K562 (cell line): ENCODE measurements around the gene HS6ST1. TPM values are rescaled to one million over a fixed set of nuclear protein-coding genes. Genes with fewer than 3 reads are reported as not detected.

Source experiments
- ATAC-seq: fragments of 200-7000 bp; cut with Tn5 transposase; 3 replicates; pipeline ENCODE4 v1.9.1; 2020; ENCODE audit warnings: moderate library complexity
- BruUV-seq: library from RNA; stranded (reverse); fragments of 400-500 nt; replicated peaks from 2 replicates; lab custom pipeline; 2021; lab: Mats Ljungman, UMichigan
- CTCF ChIA-PET: fragments of 300-600 bp; formaldehyde crosslinking; extraction: SDS; loops from one replicate; lab custom pipeline; 2021; ENCODE audit warnings: low intra/inter-chr PET ratio; lab: Yijun Ruan, JAX
- POLR2A ChIA-PET: fragments of 300-600, 350-650 bp; sonication (Branson Sonifier 250); formaldehyde crosslinking; extraction: SDS; loops from one replicate; lab custom pipeline; 2021; ENCODE audit warnings: antibody characterized with exemption, inconsistent platforms; lab: Yijun Ruan, JAX
- DNase-seq, 4 experiments: peaks; one replicate each; pipeline versions ENCODE4 v3.0.0 to v3.0.0-alpha.2; 2011 to 2018; ENCODE audit warnings: low spot score in 3 of 4, mixed read lengths in 3 of 4; ENCODE audit errors: extremely low read depth in 1 of 4
- FAIRE-seq: peaks from 2 replicates; lab custom pipeline; 2011; peaks lifted over from hg19 to GRCh38; lab: Jason Lieb, UNC
- H2AFZ ChIP-seq: 2 replicates; pipeline ENCODE4 v1.6.0; 2011; ENCODE audit warnings: low read depth, low read length, control low read depth, inconsistent platforms
- H3K27ac ChIP-seq: fragments of 200-600 bp; 3 replicates; pipeline ENCODE4 v1.8.0; 2011; ENCODE audit warnings: low read depth, mild to moderate bottlenecking, control low read depth, inconsistent platforms, low read length, moderate library complexity, mixed read lengths; ENCODE audit errors: extremely low read depth
- H3K27me3 ChIP-seq, 2 experiments: fragments of 300-600 bp in 1 of 2; 2 replicates in 1 of 2; 3 replicates in 1 of 2; pipeline versions ENCODE4 v1.6.0 to v1.8.0; 2011; ENCODE audit warnings: inconsistent platforms in 2 of 2, low read length in 2 of 2, mild to moderate bottlenecking in 1 of 2, mixed read lengths in 1 of 2, moderate library complexity in 1 of 2; ENCODE audit not compliant: control insufficient read depth in 2 of 2, insufficient read depth in 2 of 2
- H3K36me3 ChIP-seq: fragments of 300-600 bp; 3 replicates; pipeline ENCODE4 v1.8.0; 2011; ENCODE audit warnings: mild to moderate bottlenecking, low read length, inconsistent platforms; ENCODE audit not compliant: control insufficient read depth, insufficient read depth
- H3K4me1 ChIP-seq, 2 experiments: fragments of 200-600 bp in 1 of 2; replicated peaks in 1 of 2; 2 replicates in 1 of 2; 3 replicates in 1 of 2; pipeline versions ENCODE4 v1.5.1 to v1.8.0; 2011; ENCODE audit warnings: inconsistent platforms in 2 of 2, low read length in 2 of 2, mild to moderate bottlenecking in 1 of 2, mixed read lengths in 1 of 2, moderate library complexity in 1 of 2; ENCODE audit not compliant: control insufficient read depth in 2 of 2, insufficient read depth in 2 of 2
- H3K4me2 ChIP-seq: 2 replicates; pipeline ENCODE4 v1.6.1; 2011; ENCODE audit warnings: low read length, control low read depth, inconsistent platforms, mixed read lengths; ENCODE audit not compliant: insufficient read depth
- H3K4me3 ChIP-seq: fragments of 200-600 bp; sonication (generic), shearing (Covaris generic); 2 replicates; pipeline ENCODE4 v1.5.1; 2016; ENCODE audit warnings: control low read depth, inconsistent platforms
- H3K79me2 ChIP-seq: fragments of 200-600 bp; 3 replicates; pipeline ENCODE4 v1.8.0; 2011; ENCODE audit warnings: low read length, inconsistent platforms; ENCODE audit not compliant: control insufficient read depth, insufficient read depth
- H3K9ac ChIP-seq, 2 experiments: 2 replicates each; pipeline versions ENCODE4 v1.6.0 to v1.6.1; 2011; ENCODE audit warnings: low read depth in 2 of 2, low read length in 2 of 2, control low read depth in 1 of 2, inconsistent platforms in 1 of 2, mild to moderate bottlenecking in 1 of 2, mixed read lengths in 1 of 2; ENCODE audit not compliant: insufficient read depth in 1 of 2
- H3K9me1 ChIP-seq: one replicate; pipeline ENCODE4 v1.6.0; 2011; ENCODE audit warnings: inconsistent platforms, mild to moderate bottlenecking, low read length, moderate library complexity; ENCODE audit not compliant: control insufficient read depth, insufficient read depth
- H3K9me3 ChIP-seq: replicated peaks from 2 replicates; pipeline ENCODE4 v1.5.1; 2011; ENCODE audit warnings: low read depth, low read length, inconsistent platforms; ENCODE audit not compliant: control insufficient read depth, insufficient read depth
- H4K20me1 ChIP-seq: replicated peaks from 2 replicates; pipeline ENCODE4 v1.6.1; 2011; ENCODE audit warnings: low read length, inconsistent platforms, mixed read lengths; ENCODE audit not compliant: control insufficient read depth, insufficient read depth
- ATF6 ChIP-seq: sonication (generic); formaldehyde crosslinking; IDR thresholded peaks from 2 replicates; pipeline ENCODE4 v1.4.0; 2020; ENCODE audit warnings: mild to moderate bottlenecking, missing genetic modification reagents
- CTCF ChIP-seq, 3 experiments: IDR thresholded peaks in 2 of 3; conservative IDR thresholded peaks in 1 of 3; 2 replicates each; pipeline ENCODE4 v1.5.1; 2011 to 2012; ENCODE audit warnings: low read length in 3 of 3, mild to moderate bottlenecking in 3 of 3, control low read depth in 2 of 3, improper control_type of control experiment in 1 of 3, inconsistent platforms in 1 of 3, low read depth in 1 of 3, mixed read lengths in 1 of 3, moderate library complexity in 1 of 3; ENCODE audit not compliant: insufficient read depth in 2 of 3
- DPF2 ChIP-seq: fragments of 450-650 bp; IDR thresholded peaks from 2 replicates; pipeline ENCODE4 v1.6.1; 2016
- FIP1L1 ChIP-seq: fragments of 200-400 bp; formaldehyde crosslinking; IDR thresholded peaks from 2 replicates; pipeline ENCODE4 v1.6.1; 2018; ENCODE audit warnings: mild to moderate bottlenecking, low read depth, low read length; ENCODE audit not compliant: poor library complexity, severe bottlenecking
- HBP1 ChIP-seq: fragments of 450-650 bp; formaldehyde crosslinking; IDR thresholded peaks from 2 replicates; pipeline ENCODE4 v1.4.0; 2022; ENCODE audit warnings: missing genetic modification characterization
- JUNB ChIP-seq: fragments of 450-650 bp; formaldehyde crosslinking; conservative IDR thresholded peaks from 2 replicates; pipeline ENCODE4 v1.4.0; 2020; ENCODE audit warnings: mild to moderate bottlenecking
- PHF8 ChIP-seq: fragments of 200-600 bp; sonication (generic); IDR thresholded peaks from 2 replicates; pipeline ENCODE4 v1.6.1; 2012; ENCODE audit warnings: mixed run types, mild to moderate bottlenecking, inconsistent platforms, low read length, moderate library complexity, borderline replicate concordance
- SMC3 ChIP-seq: conservative IDR thresholded peaks from 2 replicates; pipeline ENCODE4 v1.6.1; 2011; ENCODE audit warnings: low read depth, low read length, improper control_type of control experiment; ENCODE audit not compliant: insufficient read depth
- TAF7 ChIP-seq: fragments of 450-650 bp; IDR thresholded peaks from 2 replicates; pipeline ENCODE4 v1.6.1; 2016; ENCODE audit warnings: missing genetic modification characterization, missing compliant biosample characterization
- ZFP91 ChIP-seq: sonication (generic); formaldehyde crosslinking; IDR thresholded peaks from 2 replicates; pipeline ENCODE4 v1.8.0; 2022; ENCODE audit warnings: mild to moderate bottlenecking, missing genetic modification reagents
- ZKSCAN8 ChIP-seq: fragments of 200-800 bp; sonication (Bioruptor generic); IDR thresholded peaks from 2 replicates; pipeline ENCODE4 v1.6.1; 2016; ENCODE audit warnings: missing genetic modification characterization, missing compliant biosample characterization
- ZNF41 ChIP-seq: fragments of 250-450 bp; sonication (Bioruptor Pico); conservative IDR thresholded peaks from 2 replicates; pipeline ENCODE4 v1.4.0; 2020; ENCODE audit warnings: mild to moderate bottlenecking
- WGBS: fragments of 100-300 bp; shearing (Covaris generic); methylation state at CpG from one replicate; pipeline ENCODE4 v1.1.6; 2016; ENCODE audit warnings: low coverage, mixed read lengths; ENCODE audit not compliant: insufficient coverage; ENCODE audit errors: missing lambda C conversion rate; 5-methylcytosine and 5-hydroxymethylcytosine counted together
- in situ Hi-C: fragments of 300-500 bp; cut with MboI; formaldehyde crosslinking; loops from 4 replicates; pipeline ENCODE4 v1.15.0; 2018; ENCODE audit warnings: inconsistent platforms, mixed read lengths
- intact Hi-C: fragments of 100-400 bp; cut with micrococcal nuclease; formaldehyde crosslinking; loops from 2 replicates; pipeline ENCODE4 v1.14.2; 2022
- polyA plus RNA-seq, 8 experiments: library from polyadenylated mRNA; depleted of rRNA in 4 of 8; stranded (reverse) in 5 of 8; unstranded in 3 of 8; fragments of >200 nt; fragmentation: Nextera tagmentation in 2 of 8; fragmentation: Illumina TruSeq in 1 of 8; extraction: Ambion mirVana in 2 of 8; extraction: Trizol in 1 of 8; gene quantifications; 2 replicates each; pipeline versions ENCODE4 v1.2.1 to v1.2.3, GENCODE V29; 2011 to 2014; ENCODE audit warnings: inconsistent platforms in 1 of 8, missing spikeins in 1 of 8
- total RNA-seq, 7 experiments: library from RNA; depleted of rRNA in 6 of 7; stranded (reverse); fragments of >200 nt in 6 of 7; fragmentation: Illumina TruSeq in 2 of 7; extraction: Trizol in 2 of 7; gene quantifications; 2 replicates each; pipeline versions ENCODE4 v1.2.1 to v1.2.3, GENCODE V29; 2011 to 2021; ENCODE audit warnings: low replicate concordance in 1 of 7

HS6ST1 gene
- total and polyA plus RNA-seq, 9 of the 15 experiments (the other 6 are each of a cell fraction or from before 2014, with no cell fraction given): 0.06 to 7.4 (median 3.8) TPM

GRCh38 chr2:128356127-128356526 is 37.5 kb upstream of the HS6ST1 start (continued):
- TF ChIP-seq ATF6 (CRISPR knock-in tag) (no peak), ZKSCAN8 (CRISPR knock-in tag) (no peak), DPF2 (no peak)
- TF ChIP-seq, all 486 proteins: peak for 0

- Histone ChIP-seq H3K27ac (no peak overlapping the region), H4K20me1 (no peaks in the 10 kb centered on the region), H3K4me3 (no peak overlapping the region), H3K36me3 (no peaks in the 10 kb centered on the region), H3K9ac (no peak overlapping the region), H3K9me3 (no peaks in the 10 kb centered on the region), H3K9me1 (no peaks in the 10 kb centered on the region), H3K27me3 (peaks cover 16 to 33% of the 10 kb centered on the region in 2 experiments), H3K79me2 (no peaks in the 10 kb centered on the region), H2AFZ (no peak overlapping the region), H3K4me2 (no peak overlapping the region), H3K4me1 (no peaks in the 10 kb centered on the region)
- in situ Hi-C loops (no loop called here), intact Hi-C loops (no loop called here)
- ATAC-seq: no peak
- no peak for DNase-seq
- CTCF ChIA-PET: no interaction called here
- no peak for FAIRE-seq
- POLR2A ChIA-PET: interaction anchor here (0.5 to 0.6 kb wide), 2 partner anchors 157 to 1930 kb away, joined by 3 read pairs; no protein-coding TSS in a partner anchor
- BruUV-seq: no TSS peak
- WGBS: 0% methylated on average over 6 of the region's 6 CpGs
- TF ChIP-seq PHF8 (no peak), ZNF41 (no peak), SMC3 (no peak), FIP1L1 (no peak), HBP1 (CRISPR knock-in tag) (no peak), TAF7 (tag) (no peak), ZFP91 (CRISPR knock-in tag) (no peak), JUNB (CRISPR knock-in tag) (no peak), CTCF (IDR thresholded peaks at IDR 0.05 in 2 of 3, conservative IDR thresholded peaks at IDR 0.05 in 1 of 3; ENCODE audit: insufficient read depth in 2 of 3, low read depth in 1 of 3, low read length in 3 of 3) (peak in 1 of 3 experiments; percentile 20; a peak in 2 of 6 replicates)
Observed at GRCh38 chr2:128354726-128355470, 36.2 kb upstream of the HS6ST1 start.
